D721Med (cell line): ENCODE measurements around the gene MCTP2.
A peak's percentile ranks its signal among the peaks of the same experiment; 100 is the strongest.

Source experiments
- DNase-seq: peaks from one replicate; pipeline ENCODE4 v3.0.0; 2011; ENCODE audit warnings: low spot score; ENCODE audit not compliant: insufficient read length
- FAIRE-seq: peaks from 2 replicates; lab custom pipeline; 2011; peaks lifted over from hg19 to GRCh38; lab: Jason Lieb, UNC
- CTCF ChIP-seq: IDR thresholded peaks from 2 replicates; pipeline ENCODE4 v1.5.1; 2012; ENCODE audit warnings: mild to moderate bottlenecking, control low read depth; ENCODE audit not compliant: insufficient read depth; ENCODE audit errors: missing control alignments

MCTP2 gene

GRCh38 chr15:94324835-94325767, 93.7 kb downstream of the MCTP2 start:
- no peak for FAIRE-seq
- no peak for DNase-seq
- TF ChIP-seq CTCF: no peak

GRCh38 chr15:94327356-94327936, 96.1 kb downstream of the MCTP2 start:
- peak; percentile 39 for TF ChIP-seq CTCF
- FAIRE-seq (no peak), DNase-seq (no peak)

GRCh38 chr15:94331731-94332130, 100.4 kb downstream of the MCTP2 start:
- no peak for TF ChIP-seq CTCF
- DNase-seq (no peak), FAIRE-seq (no peak)

GRCh38 chr15:94335616-94336015, 104.3 kb downstream of the MCTP2 start:
- FAIRE-seq: no peak

GRCh38 chr15:94336817-94337467, 105.6 kb downstream of the MCTP2 start:
- FAIRE-seq (no peak), DNase-seq (no peak)
- TF ChIP-seq CTCF: no peak

More at GRCh38 chr15:94335616-94336015, 104.3 kb downstream of the MCTP2 start:
- no peak for TF ChIP-seq CTCF
- DNase-seq: no peak

- no peak for FAIRE-seq
- TF ChIP-seq CTCF: no peak
- no peak for DNase-seq
These were observed 107.0 kb downstream of the MCTP2 start for GRCh38 chr15:94338243-94338846.
